Loucy (cell line): ENCODE measurements around the gene KCNN3.

ENCODE experiments used
- CTCF ChIP-seq: fragments of 200-600 bp; sonication (generic); conservative IDR thresholded peaks from 2 replicates; pipeline ENCODE4 v1.5.1; 2014; ENCODE audit warnings: mild to moderate bottlenecking, antibody characterized with exemption, low read length
- EZH2phosphoT487 ChIP-seq: fragments of 200-600 bp; IDR thresholded peaks from 2 replicates; pipeline ENCODE4 v1.6.1; 2018; ENCODE audit warnings: antibody characterized with exemption, mild to moderate bottlenecking, moderate library complexity, borderline replicate concordance

GRCh38 chr1:154844297-154844681 is 25.8 kb downstream of the KCNN3 start:
- TF ChIP-seq CTCF (no peak), EZH2phosphoT487 (no peak)
